GM19025 (cell line): ENCODE data around the gene WDR62.
"Not testable (repeated sequence)": the region's sequence is repeated elsewhere in the genome, so short reads cannot be mapped to it uniquely, and the experiment has no call there.

Experiments
- ATAC-seq: cut with Tn5 transposase; IDR thresholded peaks from one replicate; pipeline ENCODE4 v1.9.1; 2021; ENCODE audit warnings: mild to moderate bottlenecking, low read depth, moderate library complexity; ENCODE audit not compliant: unreplicated experiment

The WDR62 gene

GRCh38 chr19:36032251-36033104, 22.2 kb upstream of the WDR62 start, which contains the start of gene CLIP3:
TSS of gene CLIP3 (minus strand) at chr19:36032873. CDS start at chr19:36032357, 516 bp downstream.
- ATAC-seq, result no peak

DNA sequence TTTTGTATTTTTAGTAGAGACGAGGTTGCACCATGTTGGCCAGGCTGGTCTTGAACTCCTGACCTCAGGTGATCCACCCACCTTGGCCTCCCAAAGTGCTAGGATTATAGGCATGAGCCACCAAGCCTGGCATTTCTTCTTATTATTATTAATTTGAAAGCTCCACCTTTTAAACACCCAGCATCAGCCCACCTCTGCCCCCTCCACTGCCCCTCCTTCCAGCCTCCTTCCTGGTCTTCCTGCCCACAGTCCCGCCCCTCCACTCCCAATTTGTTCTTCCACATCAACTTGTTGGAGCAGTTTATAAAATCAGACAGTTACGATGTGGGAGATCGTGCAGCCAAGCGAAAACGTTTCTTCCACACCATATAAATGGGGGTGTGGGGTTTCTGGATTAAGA, 14.2 kb upstream of the WDR62 start:
- ATAC-seq, result no peak

GRCh38 chr19:36041092-36041491, 13.6 kb upstream of the WDR62 start:
- not testable (repeated sequence) for ATAC-seq

DNA sequence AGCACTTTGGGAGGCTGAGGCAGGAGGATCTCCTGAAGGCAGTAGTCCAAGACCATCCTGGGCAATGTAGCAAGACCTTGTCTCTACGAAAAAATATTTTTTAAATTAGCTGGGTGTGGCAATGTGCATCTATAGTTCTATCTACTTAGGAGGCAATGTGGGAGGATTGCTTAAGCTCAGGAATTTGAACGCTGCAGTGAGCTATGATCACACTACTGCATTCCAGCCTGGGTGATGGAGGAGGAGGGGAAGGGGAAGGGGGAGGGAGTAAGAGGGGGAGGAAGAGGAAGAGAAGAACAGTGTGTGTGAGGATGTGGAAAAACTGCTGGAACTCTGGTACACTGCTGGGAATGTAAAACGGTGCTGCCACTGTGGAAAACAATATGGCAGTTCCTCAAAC, 12.9 kb upstream of the WDR62 start:
- no peak for ATAC-seq

- no peak for ATAC-seq
Measured at GRCh38 chr19:36043952-36044351, 10.7 kb upstream of the WDR62 start.

DNA sequence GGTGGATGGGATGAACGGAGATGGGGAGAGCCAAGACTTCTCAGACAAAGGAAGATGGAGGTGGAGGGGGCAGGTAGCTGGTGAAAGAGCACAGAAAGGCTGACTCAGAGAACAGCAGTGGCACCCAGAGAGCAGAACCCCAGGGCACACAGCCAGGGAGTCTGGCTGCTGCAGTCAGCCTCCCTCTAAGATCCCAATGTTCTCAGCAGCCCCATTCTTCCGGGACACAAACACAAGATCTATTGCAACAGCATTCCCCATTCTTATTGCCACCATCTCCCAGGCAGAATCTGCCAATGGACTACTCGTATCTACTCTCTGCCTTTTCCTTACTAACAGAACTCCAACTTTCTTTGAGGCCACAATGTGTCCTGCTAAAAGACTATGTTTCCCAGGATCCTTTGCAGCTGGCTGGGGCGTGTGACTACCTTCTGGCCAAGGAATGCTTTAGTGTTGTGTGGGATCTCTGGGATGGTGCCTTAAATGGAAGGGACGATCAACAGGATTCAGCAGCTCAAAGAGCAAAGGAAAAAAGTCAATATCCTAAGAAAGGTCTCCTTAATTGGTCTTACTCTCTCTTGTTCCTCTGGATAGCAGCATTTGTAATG, 8.2 kb upstream of the WDR62 start:
- no peak for ATAC-seq

- no peak for ATAC-seq
Measured at GRCh38 chr19:36047835-36048234, 6.9 kb upstream of the WDR62 start.

- ATAC-seq, result no peak
Measured at GRCh38 chr19:36049080-36049698, 5.5 kb upstream of the WDR62 start.

DNA sequence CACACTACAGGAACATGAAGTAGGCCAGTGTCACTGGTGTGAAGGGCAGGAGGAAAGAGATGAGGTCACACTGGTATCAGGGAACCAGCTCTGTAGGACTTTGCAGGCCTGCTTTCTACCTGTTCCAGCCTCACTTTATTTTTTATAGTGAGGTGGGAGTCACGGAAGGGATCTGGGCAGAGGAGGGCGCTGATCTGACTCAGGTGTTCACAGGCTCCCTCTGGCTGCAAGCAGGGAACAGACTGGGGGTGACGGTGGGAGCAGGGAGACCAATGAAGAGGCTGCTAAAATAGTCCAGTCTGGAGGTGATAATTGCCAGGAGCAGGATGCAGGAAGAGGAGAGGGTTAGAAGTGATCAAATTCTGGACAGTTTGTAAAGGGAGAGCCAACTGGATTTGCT, 3.5 kb upstream of the WDR62 start:
- ATAC-seq, result no peak

DNA sequence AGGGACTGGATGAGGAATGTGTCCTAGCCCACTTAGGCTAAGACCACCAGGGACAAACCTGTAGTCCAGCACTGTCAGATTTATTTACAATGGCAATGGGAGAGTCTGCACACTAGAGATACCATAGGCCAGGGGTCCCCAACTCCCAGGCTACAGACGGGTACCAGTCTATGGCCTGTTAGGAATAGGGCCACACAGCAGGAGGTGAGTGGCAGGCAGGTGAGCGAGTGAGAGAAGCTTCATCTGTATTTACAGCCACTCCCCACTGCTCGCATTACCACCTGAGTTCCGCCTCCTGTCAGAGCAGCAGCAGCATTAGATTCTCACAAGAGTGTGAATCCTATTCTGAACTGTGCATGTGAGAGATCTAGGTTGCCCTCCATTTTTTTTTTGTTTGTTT, 3.1 kb upstream of the WDR62 start:
- ATAC-seq, result no peak

DNA sequence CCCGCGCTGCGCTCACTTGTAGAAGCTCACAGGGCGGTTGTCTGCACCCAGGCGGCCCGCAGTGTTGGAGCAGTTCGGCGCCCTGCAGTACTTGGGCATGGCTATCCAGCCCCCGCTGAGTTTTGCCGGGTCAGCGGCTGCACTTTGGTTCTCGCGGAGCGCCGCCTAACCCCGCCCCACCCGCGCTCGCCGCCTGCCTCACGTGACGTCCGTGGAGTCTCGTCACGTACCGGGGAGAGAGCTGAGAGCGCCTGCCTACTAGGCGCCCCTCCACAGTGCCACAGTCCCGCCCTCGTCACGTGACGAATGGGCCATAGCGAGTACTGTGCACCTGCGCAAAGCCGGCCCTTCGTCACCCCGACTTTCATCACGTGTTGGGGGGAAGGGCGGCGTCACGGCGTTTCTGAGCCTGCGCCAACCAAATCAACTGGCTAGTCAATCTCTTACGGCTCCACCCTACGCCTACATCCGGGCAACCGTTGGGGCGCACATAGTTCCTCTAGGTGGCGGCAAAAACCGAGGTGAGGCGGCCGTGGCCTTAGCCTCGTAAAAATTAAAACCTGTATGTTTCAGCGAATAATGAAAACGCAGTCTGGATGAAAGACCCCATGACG, 471 bp upstream of the WDR62 start, which contains the start of gene THAP8:
Gene THAP8 (minus strand): TSS at position 167 of the 614 bp plus-strand sequence. CDS start 68 bp downstream, at position 99.
- peak; percentile 77 for ATAC-seq

DNA sequence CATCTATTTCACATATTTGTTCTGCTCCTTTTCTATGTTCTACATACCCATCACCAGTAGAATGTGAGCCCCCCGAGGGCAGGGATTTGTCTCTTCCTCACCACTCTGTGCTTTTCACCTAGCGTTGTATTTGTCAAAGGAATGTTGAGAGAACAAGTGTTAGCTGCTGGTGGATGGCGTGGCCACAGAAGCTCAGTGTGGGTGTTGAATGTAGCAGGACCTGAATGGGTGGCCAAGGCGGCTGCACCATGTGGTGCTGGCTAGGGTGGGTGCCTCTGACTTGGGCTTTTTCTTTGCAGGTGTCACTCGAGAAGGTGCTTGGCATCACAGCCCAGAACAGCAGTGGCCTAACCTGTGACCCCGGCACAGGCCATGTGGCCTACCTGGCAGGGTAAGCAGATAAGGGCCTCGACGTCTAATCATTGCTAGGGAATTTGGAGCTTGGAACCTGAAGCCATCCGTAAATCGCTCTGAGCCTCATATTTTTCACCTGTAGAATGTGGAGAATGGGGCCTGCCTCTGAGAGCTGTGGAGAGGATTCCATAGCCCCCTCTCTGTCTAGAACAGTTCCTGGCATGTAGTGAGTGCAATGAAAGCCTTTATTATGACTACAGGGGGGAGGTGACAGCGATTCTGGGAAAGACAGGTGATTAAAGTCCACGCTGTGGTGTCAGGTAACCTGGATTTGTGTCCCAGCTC, 3.9 kb downstream of the WDR62 start:
- no peak for ATAC-seq

GRCh38 chr19:36059180-36059910, 4.6 kb downstream of the WDR62 start:
- ATAC-seq, result no peak

- ATAC-seq, result no peak
Measured at GRCh38 chr19:36060430-36060829, 5.7 kb downstream of the WDR62 start.

- ATAC-seq, result no peak
Measured at GRCh38 chr19:36061367-36061766, 6.7 kb downstream of the WDR62 start.

GRCh38 chr19:36064826-36065225, 10.1 kb downstream of the WDR62 start:
- ATAC-seq, result no peak

GRCh38 chr19:36067681-36068080, 13.0 kb downstream of the WDR62 start:
- no peak for ATAC-seq

DNA sequence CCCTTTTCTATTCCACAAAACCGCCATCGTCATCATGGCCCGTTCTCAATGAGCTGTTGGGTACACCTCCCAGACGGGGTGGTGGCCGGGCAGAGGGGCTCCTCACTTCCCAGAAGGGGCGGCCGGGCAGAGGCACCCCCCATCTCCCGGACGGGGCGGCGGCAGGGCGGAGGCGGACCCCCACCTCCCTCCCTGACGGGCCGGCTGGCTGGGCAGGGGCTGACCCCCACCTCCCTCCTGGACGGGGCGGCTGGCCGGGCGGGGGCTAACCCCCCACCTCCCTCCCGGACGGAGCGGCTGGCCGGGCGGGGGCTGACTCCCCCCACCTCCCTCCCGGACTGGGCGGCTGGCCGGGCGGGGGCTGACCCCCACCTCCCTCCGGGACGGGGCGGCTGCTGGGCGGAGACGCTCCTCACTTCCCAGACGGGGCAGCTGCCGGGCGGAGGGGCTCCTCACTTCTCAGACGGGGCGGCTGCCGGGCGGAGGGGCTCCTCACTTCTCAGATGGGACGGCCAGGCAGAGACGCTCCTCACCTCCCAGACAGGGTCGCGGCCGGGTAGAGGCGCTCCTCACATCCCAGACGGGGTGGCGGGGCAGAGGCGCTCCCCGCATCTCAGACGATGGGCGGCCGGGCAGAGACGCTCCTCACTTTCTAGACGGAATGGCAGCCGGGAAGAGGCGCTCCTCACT, 14.3 kb downstream of the WDR62 start:
- not testable (repeated sequence) for ATAC-seq

DNA sequence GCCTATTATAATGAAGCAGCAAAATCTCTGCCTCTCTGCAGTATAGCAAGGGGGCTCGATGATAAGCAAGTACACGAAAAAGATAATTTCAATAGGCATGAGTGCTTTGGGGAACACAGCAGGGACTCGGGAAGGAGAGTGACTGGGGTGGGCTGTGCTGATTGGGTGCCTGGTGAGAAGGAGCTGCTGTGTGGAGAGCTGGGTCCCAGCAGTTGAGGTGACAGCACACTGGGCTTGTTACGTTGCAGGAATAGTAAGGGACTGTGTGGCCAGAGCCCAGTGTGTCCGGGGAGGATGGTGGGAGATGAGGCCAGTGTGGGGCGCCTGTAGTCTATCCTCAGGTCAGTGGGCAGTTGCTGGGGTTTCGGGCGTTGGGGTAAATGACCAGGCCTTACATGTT, 17.4 kb downstream of the WDR62 start:
- no peak for ATAC-seq
